ENCODE results near the gene PLXNA3. TPM values are rescaled to one million over a fixed set of nuclear protein-coding genes. Genes with fewer than 3 reads are reported as not detected.

PLXNA3 gene
- total RNA-seq, 1 donor from 2014 or later: 73.0 TPM

- DNase-seq (ENCODE audit: low spot score) (no peak), ATAC-seq (no peak)
- intact Hi-C loops (cut with DNase I): no loop called here
Observed at GRCh38 chrX:154449618-154450017, 8.5 kb upstream of the PLXNA3 start.

- DNase-seq (ENCODE audit: low spot score): no peak
- no peak for ATAC-seq
- intact Hi-C loops (cut with DNase I): no loop called here
Observed at GRCh38 chrX:154450312-154450711, 7.8 kb upstream of the PLXNA3 start.

- DNase-seq (ENCODE audit: low spot score) (no peak), ATAC-seq (no peak)
- intact Hi-C loops (cut with DNase I): no loop called here
Observed at GRCh38 chrX:154452823-154453222, 5.3 kb upstream of the PLXNA3 start.

- intact Hi-C loops (cut with DNase I): no loop called here
- ATAC-seq (peak; percentile 20), DNase-seq (ENCODE audit: low spot score) (no peak)
Observed at GRCh38 chrX:154457491-154458115, 478 bp upstream of the PLXNA3 start.

- ATAC-seq: peak; percentile 39
- intact Hi-C loops (cut with DNase I): no loop called here
- no peak for DNase-seq (ENCODE audit: low spot score)
Observed at GRCh38 chrX:154458954-154459778, 1.1 kb downstream of the PLXNA3 start.

GRCh38 chrX:154459832-154460231, 1.8 kb downstream of the PLXNA3 start:
- ATAC-seq (peak; percentile 47), DNase-seq (ENCODE audit: low spot score) (no peak)
- intact Hi-C loops (cut with DNase I): no loop called here

GRCh38 chrX:154460326-154460725, 2.2 kb downstream of the PLXNA3 start:
- DNase-seq (ENCODE audit: low spot score): no peak
- ATAC-seq: no peak
- intact Hi-C loops (cut with DNase I): no loop called here

- DNase-seq (ENCODE audit: low spot score): no peak
- no peak for ATAC-seq
- intact Hi-C loops (cut with DNase I): no loop called here
Observed at GRCh38 chrX:154462396-154462795, 4.3 kb downstream of the PLXNA3 start.

- DNase-seq (ENCODE audit: low spot score): no peak
- intact Hi-C loops (cut with DNase I): no loop called here
- ATAC-seq: no peak
Observed at GRCh38 chrX:154463611-154464220, 5.6 kb downstream of the PLXNA3 start.

- intact Hi-C loops (cut with DNase I): no loop called here
- ATAC-seq: no peak
- DNase-seq (ENCODE audit: low spot score): no peak
Observed at GRCh38 chrX:154464806-154465365, 6.8 kb downstream of the PLXNA3 start.

- ATAC-seq (no peak), DNase-seq (ENCODE audit: low spot score) (no peak)
- intact Hi-C loops (cut with DNase I): no loop called here
Observed at GRCh38 chrX:154465601-154466000, 7.5 kb downstream of the PLXNA3 start.

GRCh38 chrX:154466036-154466435, 8.0 kb downstream of the PLXNA3 start:
- DNase-seq (ENCODE audit: low spot score) (no peak), ATAC-seq (no peak)
- intact Hi-C loops (cut with DNase I): no loop called here

GRCh38 chrX:154466907-154467306, 8.8 kb downstream of the PLXNA3 start:
- intact Hi-C loops (cut with DNase I): no loop called here
- ATAC-seq (no peak), DNase-seq (ENCODE audit: low spot score) (no peak)

- no peak for DNase-seq (ENCODE audit: low spot score)
- intact Hi-C loops (cut with DNase I): no loop called here
- no peak for ATAC-seq
Observed at GRCh38 chrX:154467556-154467955, 9.5 kb downstream of the PLXNA3 start.

- no peak for DNase-seq (ENCODE audit: low spot score)
- intact Hi-C loops (cut with DNase I): no loop called here
Observed at GRCh38 chrX:154468217-154468616, 10.1 kb downstream of the PLXNA3 start.

GRCh38 chrX:154469114-154469513, 11.0 kb downstream of the PLXNA3 start:
- intact Hi-C loops (cut with DNase I): no loop called here
- no peak for DNase-seq (ENCODE audit: low spot score)
- no peak for ATAC-seq

More at GRCh38 chrX:154468217-154468616, 10.1 kb downstream of the PLXNA3 start:
- no peak for ATAC-seq

GRCh38 chrX:154469880-154470279, 11.8 kb downstream of the PLXNA3 start:
- intact Hi-C loops (cut with DNase I): no loop called here

GRCh38 chrX:154470434-154470833, 12.4 kb downstream of the PLXNA3 start:
- no peak for DNase-seq (ENCODE audit: low spot score)
- ATAC-seq: no peak

More at GRCh38 chrX:154469880-154470279, 11.8 kb downstream of the PLXNA3 start:
- ATAC-seq (no peak), DNase-seq (ENCODE audit: low spot score) (no peak)

GRCh38 chrX:154470914-154471568, 13.0 kb downstream of the PLXNA3 start:
- intact Hi-C loops (cut with DNase I): no loop called here
- DNase-seq (ENCODE audit: low spot score) (no peak), ATAC-seq (no peak)

More at GRCh38 chrX:154470434-154470833, 12.4 kb downstream of the PLXNA3 start:
- intact Hi-C loops (cut with DNase I): no loop called here
